Smooth muscle cell (in vitro differentiated cells): ENCODE results near the gene GOLT1B. TPM values are rescaled to one million over a fixed set of nuclear protein-coding genes. Genes with fewer than 3 reads are reported as not detected.

ENCODE experiments used
- DNase-seq: peaks from one replicate; lab custom pipeline; 2025; ENCODE audit not compliant: unreplicated experiment; lab: John Stamatoyannopoulos, UW
- H2AFZ ChIP-seq: fragments of 200-600 bp; sonication (generic); 2 replicates; pipeline ENCODE4 v1.6.0; 2016; ENCODE audit warnings: antibody characterized with exemption, low read depth, mild to moderate bottlenecking
- H3F3A ChIP-seq: fragments of 200-600 bp; sonication (generic); 2 replicates; pipeline ENCODE4 v1.6.0; 2017; ENCODE audit warnings: antibody characterized with exemption, low read depth
- H3K27ac ChIP-seq: fragments of 200-600 bp; sonication (generic); 2 replicates; pipeline ENCODE4 v1.5.1; 2016; ENCODE audit warnings: low read depth, mild to moderate bottlenecking
- H3K27me3 ChIP-seq: fragments of 200-600 bp; sonication (generic); 2 replicates; pipeline ENCODE4 v1.6.1; 2016; ENCODE audit warnings: low read depth, mild to moderate bottlenecking
- H3K36me3 ChIP-seq: fragments of 200-600 bp; sonication (generic); 2 replicates; pipeline ENCODE4 v1.5.1; 2016; ENCODE audit warnings: low read depth
- H3K4me1 ChIP-seq: fragments of 200-600 bp; sonication (generic); 2 replicates; pipeline ENCODE4 v1.5.1; 2016; ENCODE audit warnings: low read depth
- H3K4me2 ChIP-seq: fragments of 200-600 bp; sonication (generic); 2 replicates; pipeline ENCODE4 v1.6.0; 2016; ENCODE audit warnings: mild to moderate bottlenecking
- H3K4me3 ChIP-seq: fragments of 200-600 bp; sonication (generic); 2 replicates; pipeline ENCODE4 v1.5.1; 2016; ENCODE audit warnings: mild to moderate bottlenecking
- H3K79me2 ChIP-seq: fragments of 200-600 bp; sonication (generic); 2 replicates; pipeline ENCODE4 v1.6.0; 2016; ENCODE audit warnings: low read depth, mild to moderate bottlenecking
- H3K9ac ChIP-seq: fragments of 200-600 bp; sonication (generic); 2 replicates; pipeline ENCODE4 v1.6.0; 2016; ENCODE audit warnings: low read depth
- H3K9me3 ChIP-seq: fragments of 200-600 bp; sonication (generic); replicated peaks from 2 replicates; pipeline ENCODE4 v1.5.1; 2016; ENCODE audit warnings: low read depth
- H4K20me1 ChIP-seq: fragments of 200-600 bp; sonication (generic); 2 replicates; pipeline ENCODE4 v1.6.0; 2016; ENCODE audit warnings: low read depth
- CTCF ChIP-seq: fragments of 200-600 bp; sonication (generic); IDR thresholded peaks from 2 replicates; pipeline ENCODE4 v1.5.1; 2017; ENCODE audit warnings: borderline replicate concordance, mild to moderate bottlenecking, antibody characterized with exemption; ENCODE audit not compliant: insufficient read depth, poor library complexity, severe bottlenecking
- WGBS: methylation state at CpG from one replicate; pipeline ENCODE4 v1.1.7; 2016; ENCODE audit warnings: low lambda C conversion rate; 5-methylcytosine and 5-hydroxymethylcytosine counted together
- polyA plus RNA-seq: library from polyadenylated mRNA; unstranded; fragments of >200 nt; fragmentation: Nextera tagmentation; extraction: Ambion mirVana; gene quantifications from 2 replicates; pipeline ENCODE4 v1.2.1, GENCODE V29; 2016
- total RNA-seq: library from RNA; depleted of rRNA; stranded (reverse); fragments of >200 nt; gene quantifications from 2 replicates; pipeline ENCODE4 v1.2.3, GENCODE V29; 2014

GOLT1B gene
- total and polyA plus RNA-seq, 2 experiments from 2014 or later, result 99.5 to 184 TPM

DNA sequence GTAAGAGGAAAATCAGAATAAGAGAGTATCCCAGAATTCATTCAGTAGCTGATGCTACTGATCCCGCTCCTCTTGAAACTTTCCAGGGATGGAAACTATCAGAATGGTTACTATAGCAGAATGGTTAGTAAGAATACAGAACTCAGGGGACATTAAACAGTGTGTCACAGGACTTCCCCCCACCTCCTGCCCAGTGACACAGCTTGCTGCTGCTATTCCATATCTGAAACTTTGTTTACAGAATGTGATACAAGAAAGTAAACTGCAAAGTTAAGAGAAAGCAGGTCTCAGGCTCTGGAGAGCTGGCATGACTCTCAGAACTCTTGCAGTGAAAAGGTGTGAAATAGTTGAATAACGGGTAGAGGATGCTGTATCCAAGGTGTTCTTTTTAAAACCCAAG lies 27.9 kb downstream of the GOLT1B start:
- Histone ChIP-seq H2AFZ (no peak overlapping the region), H3K36me3 (no peaks in the 10 kb centered on the region), H3K9me3 (no peaks in the 10 kb centered on the region), H3K4me3 (no peak overlapping the region), H3K4me1 (no peaks in the 10 kb centered on the region), H3K27me3 (peaks cover 54% of the 10 kb centered on the region), H4K20me1 (no peaks in the 10 kb centered on the region), H3F3A (no peaks in the 10 kb centered on the region), H3K27ac (no peak overlapping the region), H3K4me2 (no peak overlapping the region), H3K9ac (no peak overlapping the region), H3K79me2 (no peaks in the 10 kb centered on the region)
- DNase-seq, result no peak
- 80% methylated on average over 2 of the region's 2 CpGs for WGBS
- no peak for TF ChIP-seq CTCF

DNA sequence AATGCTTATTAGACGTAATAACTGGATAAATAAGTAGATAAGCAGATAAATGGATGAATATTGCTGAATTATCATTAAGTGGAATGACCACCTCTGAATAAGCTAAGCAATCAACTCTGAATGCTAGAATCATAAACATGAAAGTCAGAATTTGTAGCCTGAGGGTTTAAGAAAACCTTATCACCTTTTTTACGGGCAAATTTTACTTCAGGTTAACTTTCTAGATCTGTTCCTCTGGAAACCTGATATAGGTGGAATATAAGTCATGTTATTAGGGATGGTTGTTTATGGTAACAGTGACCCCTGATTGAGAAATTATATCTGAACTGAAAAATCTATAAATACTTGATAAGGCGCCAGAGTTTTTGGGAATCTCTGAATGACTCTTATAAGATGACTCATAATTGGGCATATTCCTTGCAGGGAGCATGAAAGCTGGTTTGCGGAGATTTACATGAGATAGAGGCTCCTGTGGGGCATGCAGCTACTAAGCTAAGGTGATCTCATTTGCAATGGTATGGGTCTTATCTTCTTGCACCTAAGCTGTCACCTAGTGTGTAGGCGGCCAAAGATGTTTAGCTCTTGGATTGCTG lies 36.6 kb downstream of the GOLT1B start:
- no peaks in the 10 kb centered on the region for H4K20me1 ChIP-seq
- no peak overlapping the region for H3K4me3 ChIP-seq
- no peaks in the 10 kb centered on the region for H3K9me3 ChIP-seq
- 87% methylated on average over 5 of the region's 5 CpGs for WGBS
- no peaks in the 10 kb centered on the region for H3K4me1 ChIP-seq
- no peaks in the 10 kb centered on the region for H3K79me2 ChIP-seq
- no peaks in the 10 kb centered on the region for H3K27me3 ChIP-seq
- H3F3A ChIP-seq, result no peaks in the 10 kb centered on the region
- no peak overlapping the region for H3K4me2 ChIP-seq
- TF ChIP-seq CTCF, result no peak
- no peaks in the 10 kb centered on the region for H3K36me3 ChIP-seq
- no peak for DNase-seq
- H3K9ac ChIP-seq, result no peak overlapping the region
- no peak overlapping the region for H3K27ac ChIP-seq
- H2AFZ ChIP-seq, result no peak overlapping the region

DNA sequence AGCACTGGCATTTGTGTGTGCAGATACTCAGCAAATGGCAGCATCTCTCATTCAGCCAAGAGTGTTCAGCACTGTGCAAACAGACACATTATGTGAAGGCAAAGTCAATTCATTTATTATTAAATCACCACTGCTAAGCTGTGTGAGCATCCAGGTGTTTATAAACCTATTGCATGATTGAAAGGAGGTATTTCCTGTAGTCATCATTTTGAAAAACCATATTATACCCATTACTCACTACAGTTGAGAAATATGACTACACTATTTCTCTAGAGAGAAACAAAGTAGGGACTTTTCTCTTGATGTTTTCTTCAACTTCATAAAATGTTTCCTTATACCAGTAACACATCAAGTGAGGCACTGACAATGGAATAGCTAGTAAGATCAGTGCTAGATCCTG lies 38.2 kb downstream of the GOLT1B start:
- no peaks in the 10 kb centered on the region for H3K79me2 ChIP-seq

More for the DNA sequence above, 38.2 kb downstream of the GOLT1B start:
- Histone ChIP-seq H2AFZ (no peak overlapping the region), H3K4me1 (no peaks in the 10 kb centered on the region), H4K20me1 (no peaks in the 10 kb centered on the region), H3K4me2 (no peak overlapping the region), H3K9me3 (no peaks in the 10 kb centered on the region), H3F3A (no peaks in the 10 kb centered on the region), H3K27ac (no peak overlapping the region), H3K27me3 (no peaks in the 10 kb centered on the region), H3K36me3 (no peaks in the 10 kb centered on the region), H3K4me3 (no peak overlapping the region), H3K9ac (no peak overlapping the region)
- DNase-seq, result no peak
- no peak for TF ChIP-seq CTCF
